B cell (primary cell): ENCODE data around the gene C3orf22.

ENCODE experiments used
- CTCF ChIP-seq: fragments of 200-600 bp; IDR thresholded peaks from one replicate; pipeline ENCODE4 v1.8.0; 2022; ENCODE audit warnings: antibody characterized with exemption, mild to moderate bottlenecking
- EZH2 ChIP-seq: IDR thresholded peaks from 2 replicates; pipeline ENCODE4 v1.6.1; 2012; ENCODE audit warnings: borderline replicate concordance, low read depth, mild to moderate bottlenecking, moderate library complexity, low read length; ENCODE audit not compliant: insufficient read depth, poor library complexity, severe bottlenecking

- TF ChIP-seq CTCF (no peak), EZH2 (no peak)
These were observed 4.1 kb upstream of the C3orf22 start for GRCh38 chr3:126562737-126563276.
